Measurements from ENCODE around the gene TSPAN31. TPM values are rescaled to one million over a fixed set of nuclear protein-coding genes. Genes with fewer than 3 reads are reported as not detected.

TSPAN31 gene
- total and polyA plus RNA-seq, 7 donors: 12.0 to 85.8 (median 43.2) TPM

- Histone ChIP-seq H3K9me3 (no peaks in the 10 kb centered on the region), H3K4me3 (no peak overlapping the region), H3K4me1 (peaks cover 0 to 21% (median 17%) of the 10 kb centered on the region in 4 donors), H3K27ac (no peak overlapping the region), H3K27me3 (peaks cover 0 to 41% (median 22%) of the 10 kb centered on the region in 3 donors), H3K36me3 (peaks cover 9 to 37% (median 22%) of the 10 kb centered on the region in 4 donors)
- TF ChIP-seq POLR2AphosphoS5 (IDR thresholded peaks at IDR 0.05) (no peak), CTCF (IDR thresholded peaks at IDR 0.05) (no peak), POLR2A (IDR thresholded peaks at IDR 0.05) (no peak), EP300 (IDR thresholded peaks at IDR 0.05) (no peak)
- WGBS, 2 donors: 56 to 76% methylated on average over 2 of the region's 2 CpGs
- intact Hi-C loops (cut with DNase I): no loop called here
- no peak for DNase-seq
These were observed 21.2 kb upstream of the TSPAN31 start for GRCh38 chr12:57723630-57723962.

DNA sequence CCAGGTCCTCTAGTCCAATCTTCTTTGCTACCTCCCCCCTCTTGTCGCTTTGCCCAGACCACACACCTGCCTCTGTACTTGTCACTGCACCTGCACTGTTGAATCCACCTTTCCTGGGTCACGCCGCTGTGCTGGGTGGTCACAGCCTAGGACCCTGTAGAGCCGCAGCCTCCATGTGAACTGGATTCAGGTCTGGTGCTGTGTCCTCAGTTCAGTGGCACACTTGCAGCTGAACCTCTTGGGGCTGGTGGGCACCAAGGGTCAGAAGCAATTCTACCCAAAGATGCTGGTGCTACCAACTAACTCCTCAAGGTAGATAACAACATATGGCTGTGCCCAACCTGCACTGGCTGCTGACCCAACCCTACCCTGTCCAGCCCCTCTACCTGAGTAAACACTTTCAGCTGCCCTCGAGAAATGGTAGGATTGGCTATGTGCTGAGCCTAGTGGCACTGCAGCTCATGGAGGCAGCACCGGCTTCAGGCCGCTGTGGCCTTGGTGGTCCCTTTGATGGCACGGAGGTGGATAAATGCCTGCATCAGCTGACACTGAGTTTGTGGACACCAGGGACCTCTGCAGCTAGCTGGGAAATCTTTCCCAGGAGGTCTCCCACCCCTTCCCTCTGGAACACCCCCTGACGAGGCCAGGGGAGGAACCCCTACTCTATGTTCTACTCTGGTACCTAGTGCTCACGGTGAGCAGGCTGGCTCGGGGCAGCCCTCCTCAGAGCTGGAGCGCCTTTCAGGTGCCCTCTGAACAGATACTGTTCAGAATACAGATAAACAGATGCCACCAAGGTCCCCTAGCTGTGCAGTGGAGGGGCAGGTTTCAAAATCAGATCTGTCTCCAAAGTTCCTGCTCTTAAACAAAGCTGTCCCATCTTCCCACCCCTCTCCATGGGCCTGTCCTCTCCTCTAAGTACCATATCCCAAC is 20.6 kb upstream of the TSPAN31 start:
- Histone ChIP-seq H3K36me3 (peaks cover 4 to 31% (median 16%) of the 10 kb centered on the region in 4 donors), H3K27me3 (peaks cover 0 to 41% (median 22%) of the 10 kb centered on the region in 3 donors), H3K4me1 (peaks cover 0 to 21% (median 17%) of the 10 kb centered on the region in 4 donors), H3K4me3 (no peak overlapping the region), H3K9me3 (no peaks in the 10 kb centered on the region), H3K27ac (no peak overlapping the region)
- 74 to 89% methylated on average over 12 of the region's 12 CpGs for WGBS, 2 donors
- no peak for DNase-seq
- intact Hi-C loops (cut with DNase I): no loop called here
- TF ChIP-seq POLR2A (IDR thresholded peaks at IDR 0.05) (no peak), EP300 (IDR thresholded peaks at IDR 0.05) (no peak), CTCF (IDR thresholded peaks at IDR 0.05) (no peak), POLR2AphosphoS5 (IDR thresholded peaks at IDR 0.05) (no peak)

DNA sequence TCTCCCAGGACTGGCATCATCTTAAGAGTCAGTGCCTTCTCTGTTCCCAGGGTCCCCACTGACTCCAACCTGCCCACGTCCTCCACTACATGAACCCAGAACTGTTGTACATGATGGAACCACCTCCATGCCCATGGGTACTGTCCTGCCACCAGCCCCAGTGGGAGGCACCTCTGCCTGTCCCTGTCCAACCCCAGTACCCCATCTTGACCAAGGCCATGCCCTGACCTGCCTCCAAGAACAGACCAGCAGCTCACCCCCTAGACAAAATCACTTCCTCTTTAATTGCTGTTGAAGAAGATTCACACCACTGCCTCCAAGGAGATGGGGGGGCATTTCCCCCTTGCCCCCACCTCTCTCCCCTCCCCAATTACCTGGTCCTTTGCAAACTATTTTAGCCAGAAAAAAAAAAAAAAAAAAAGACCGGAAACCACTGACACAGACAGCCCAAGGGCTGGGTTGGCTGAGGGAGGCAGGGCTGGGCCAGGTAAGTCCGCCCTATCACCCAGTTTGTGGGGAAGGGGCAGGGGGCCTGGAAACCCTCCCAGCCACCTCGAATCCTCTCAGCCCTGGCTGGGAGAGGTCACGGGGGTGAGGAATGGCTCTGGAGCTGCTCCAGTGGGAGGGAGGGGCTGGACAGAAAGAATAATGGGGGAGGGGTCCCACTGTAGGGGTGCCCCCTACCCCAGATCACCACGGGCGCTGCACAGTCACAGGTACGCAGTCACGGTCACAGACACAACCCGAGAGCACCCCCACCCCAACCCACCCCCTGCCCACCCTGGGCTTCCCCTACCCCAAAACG is 19.7 kb upstream of the TSPAN31 start:
- Histone ChIP-seq H3K4me3 (no peak overlapping the region), H3K9me3 (no peaks in the 10 kb centered on the region), H3K27ac (no peak overlapping the region), H3K27me3 (peaks cover 0 to 41% (median 22%) of the 10 kb centered on the region in 3 donors), H3K36me3 (peaks cover 0 to 22% (median 9%) of the 10 kb centered on the region in 4 donors), H3K4me1 (peaks cover 0 to 21% (median 17%) of the 10 kb centered on the region in 4 donors)
- no peak for DNase-seq
- WGBS, 2 donors: 51 to 73% methylated on average over 11 of the region's 11 CpGs
- TF ChIP-seq POLR2AphosphoS5 (IDR thresholded peaks at IDR 0.05) (no peak), CTCF (IDR thresholded peaks at IDR 0.05) (no peak), EP300 (IDR thresholded peaks at IDR 0.05) (no peak), POLR2A (IDR thresholded peaks at IDR 0.05) (no peak)
- intact Hi-C loops (cut with DNase I): no loop called here

DNA sequence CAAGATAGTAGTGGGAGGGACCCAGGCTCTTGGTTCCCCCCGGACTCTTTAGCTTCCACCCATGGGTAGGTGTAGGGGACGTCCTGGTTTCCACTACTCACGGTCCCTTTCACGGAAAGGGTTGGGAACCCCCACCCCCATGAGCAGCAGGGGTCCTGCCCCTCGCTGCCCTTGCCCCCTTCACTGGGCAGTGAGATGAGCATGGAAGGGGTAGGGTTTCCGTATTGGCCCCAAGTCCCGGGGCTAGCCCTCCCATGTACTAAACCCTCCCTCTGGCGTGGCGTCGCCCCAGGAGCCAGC is 19.0 kb upstream of the TSPAN31 start:
- peak overlapping the region; percentile 35 to 64 (median 52) for H3K4me3 ChIP-seq
- no peak for TF ChIP-seq POLR2A (IDR thresholded peaks at IDR 0.05)
- TF ChIP-seq POLR2AphosphoS5 (IDR thresholded peaks at IDR 0.05): no peak
- TF ChIP-seq EP300 (IDR thresholded peaks at IDR 0.05): no peak
- no peak for TF ChIP-seq CTCF (IDR thresholded peaks at IDR 0.05)
- intact Hi-C loops (cut with DNase I): no loop called here
- peak overlapping the region in 1 of 4 donors; percentile 56 for H3K27ac ChIP-seq
- 13 to 45% methylated on average over 10 of the region's 10 CpGs for WGBS, 2 donors
- H3K9me3 ChIP-seq: no peaks in the 10 kb centered on the region
- H3K4me1 ChIP-seq: peaks cover 0 to 21% (median 17%) of the 10 kb centered on the region in 4 donors
- H3K27me3 ChIP-seq: peaks cover 0 to 42% (median 22%) of the 10 kb centered on the region in 3 donors
- peaks cover 0 to 15% (median 2%) of the 10 kb centered on the region in 4 donors for H3K36me3 ChIP-seq
- DNase-seq: no peak

All from sigmoid colon (tissue), 7 donors.